HG03565 (cell line): ENCODE results near the gene COG5.
"Not testable (repeated sequence)": the region's sequence is repeated elsewhere in the genome, so short reads cannot be mapped to it uniquely, and the experiment has no call there.

Source experiments
- ATAC-seq: cut with Tn5 transposase; IDR thresholded peaks from one replicate; pipeline ENCODE4 v1.9.1; 2021; ENCODE audit warnings: mild to moderate bottlenecking, moderate library complexity; ENCODE audit not compliant: unreplicated experiment

Gene COG5

GRCh38 chr7:107167483-107168232, 396.1 kb downstream of the COG5 start:
- no peak for ATAC-seq

GRCh38 chr7:107166736-107167426, 396.8 kb downstream of the COG5 start:
- ATAC-seq, result no peak

- no peak for ATAC-seq
These were observed 398.4 kb downstream of the COG5 start for GRCh38 chr7:107165341-107165740.

- no peak for ATAC-seq
These were observed 399.6 kb downstream of the COG5 start for GRCh38 chr7:107164092-107164491.

GRCh38 chr7:107162475-107162874, 401.2 kb downstream of the COG5 start:
- no peak for ATAC-seq

GRCh38 chr7:107161415-107161814, 402.3 kb downstream of the COG5 start:
- ATAC-seq, result no peak

- ATAC-seq, result no peak
These were observed 403.3 kb downstream of the COG5 start for GRCh38 chr7:107160389-107160788.

- ATAC-seq, result no peak
These were observed 405.7 kb downstream of the COG5 start for GRCh38 chr7:107158028-107158427.

GRCh38 chr7:107157091-107157490, 406.6 kb downstream of the COG5 start:
- ATAC-seq, result no peak

- not testable (repeated sequence) for ATAC-seq
These were observed 408.0 kb downstream of the COG5 start for GRCh38 chr7:107155726-107156125.

GRCh38 chr7:107154826-107155225, 408.9 kb downstream of the COG5 start:
- ATAC-seq, result no peak

- no peak for ATAC-seq
These were observed 411.7 kb downstream of the COG5 start for GRCh38 chr7:107152011-107152410.
